ENCODE data around the gene GTSF1L.

GRCh38 chr20:43691928-43692524 lies 34.8 kb downstream of the GTSF1L start:
- TF ChIP-seq USF2 (IDR thresholded peaks at IDR 0.05) (no peak), CTCF (IDR thresholded peaks at IDR 0.05) (peak; percentile 71), JUNB (IDR thresholded peaks at IDR 0.05) (no peak), GATA3 (IDR thresholded peaks at IDR 0.05; ENCODE audit: borderline replicate concordance) (no peak), RNF2 (IDR thresholded peaks at IDR 0.05; ENCODE audit: borderline replicate concordance, low read depth) (no peak), HDAC2 (IDR thresholded peaks at IDR 0.05) (no peak), ESRRA (IDR thresholded peaks at IDR 0.05; ENCODE audit: borderline replicate concordance, low read length) (no peak)

Measured in A549 (cell line).